Endodermal cell (in vitro differentiated cells): ENCODE measurements around the gene TLR1. TPM values are rescaled to one million over a fixed set of nuclear protein-coding genes. Genes with fewer than 3 reads are reported as not detected.
"Not testable (repeated sequence)": the region's sequence is repeated elsewhere in the genome, so short reads cannot be mapped to it uniquely, and the experiment has no call there.

ENCODE experiments used
- DNase-seq: peaks from one replicate; pipeline ENCODE4 v3.0.0-alpha.2; 2017
- H3K27ac ChIP-seq: 2 replicates; pipeline ENCODE4 v1.5.1; 2013; ENCODE audit warnings: mild to moderate bottlenecking, low read depth, low read length, moderate library complexity
- H3K27me3 ChIP-seq: 2 replicates; pipeline ENCODE4 v1.6.1; 2013; ENCODE audit warnings: mild to moderate bottlenecking, low read length, moderate library complexity; ENCODE audit not compliant: insufficient read depth, control insufficient read depth, poor library complexity, severe bottlenecking
- H3K36me3 ChIP-seq: 2 replicates; pipeline ENCODE4 v1.7.0; 2013; ENCODE audit warnings: mild to moderate bottlenecking, low read length, moderate library complexity; ENCODE audit not compliant: control insufficient read depth, insufficient read depth
- H3K4me1 ChIP-seq: one replicate; pipeline ENCODE4 v1.7.0; 2013; ENCODE audit warnings: low read length; ENCODE audit not compliant: control insufficient read depth, insufficient read depth
- H3K4me3 ChIP-seq: 2 replicates; pipeline ENCODE4 v1.5.1; 2013; ENCODE audit warnings: mild to moderate bottlenecking, low read length, moderate library complexity
- H3K9ac ChIP-seq: 2 replicates; pipeline ENCODE4 v1.6.1; 2013; ENCODE audit warnings: mild to moderate bottlenecking, low read length, moderate library complexity; ENCODE audit not compliant: poor library complexity, severe bottlenecking; ENCODE audit errors: extremely low read depth
- H3K9me3 ChIP-seq: 2 replicates; pipeline ENCODE4 v1.6.1; 2013; ENCODE audit warnings: mild to moderate bottlenecking, low read length, moderate library complexity; ENCODE audit not compliant: control insufficient read depth
- H3K27ac Mint-ChIP-seq: 2 replicates; pipeline ENCODE4 v1.8.0; 2020; ENCODE audit warnings: mixed read lengths
- H3K27me3 Mint-ChIP-seq: 2 replicates; pipeline ENCODE4 v1.8.0; 2021; ENCODE audit warnings: mild to moderate bottlenecking, mixed read lengths; ENCODE audit not compliant: insufficient read depth
- H3K36me3 Mint-ChIP-seq: 2 replicates; pipeline ENCODE4 v1.8.0; 2020; ENCODE audit warnings: low read depth, mixed read lengths
- H3K4me1 Mint-ChIP-seq: 2 replicates; pipeline ENCODE4 v1.8.0; 2020; ENCODE audit warnings: mixed read lengths
- H3K4me3 Mint-ChIP-seq: 2 replicates; pipeline ENCODE4 v1.8.0; 2020; ENCODE audit warnings: mild to moderate bottlenecking, moderate library complexity, mixed read lengths
- H3K9me3 Mint-ChIP-seq: 2 replicates; pipeline ENCODE4 v1.8.0; 2020; ENCODE audit warnings: mild to moderate bottlenecking, mixed read lengths
- WGBS, 2 experiments: methylation state at CpG; one replicate each; pipeline versions ENCODE4 v1.1.5 to v1.1.7; 2013; ENCODE audit warnings: missing lambda C conversion rate in 2 of 2, mixed read lengths in 1 of 2; ENCODE audit not compliant: insufficient coverage in 1 of 2, insufficient read length in 1 of 2; 5-methylcytosine and 5-hydroxymethylcytosine counted together
- total RNA-seq, 2 donors: library from RNA; stranded (reverse); fragmentation: NEBNext Ultra II Directional in 1 of 2; extraction: Animal tissue kit (Norgen Biotek cat#: 25700) in 1 of 2; gene quantifications; 2 replicates in 1 of 2; 3 replicates in 1 of 2; pipeline ENCODE4 v1.2.1, GENCODE V29; 2021
- TF ChIP-seq, protein P1 (sequence below): fragments of 200-600 bp; sonication (generic); conservative IDR thresholded peaks from 2 replicates; pipeline ENCODE4 v1.5.0; 2021; ENCODE audit warnings: antibody characterized with exemption, mild to moderate bottlenecking

Gene TLR1
- total RNA-seq, 2 donors from 2014 or later, result 0.09 TPM; not detected in 1

DNA sequence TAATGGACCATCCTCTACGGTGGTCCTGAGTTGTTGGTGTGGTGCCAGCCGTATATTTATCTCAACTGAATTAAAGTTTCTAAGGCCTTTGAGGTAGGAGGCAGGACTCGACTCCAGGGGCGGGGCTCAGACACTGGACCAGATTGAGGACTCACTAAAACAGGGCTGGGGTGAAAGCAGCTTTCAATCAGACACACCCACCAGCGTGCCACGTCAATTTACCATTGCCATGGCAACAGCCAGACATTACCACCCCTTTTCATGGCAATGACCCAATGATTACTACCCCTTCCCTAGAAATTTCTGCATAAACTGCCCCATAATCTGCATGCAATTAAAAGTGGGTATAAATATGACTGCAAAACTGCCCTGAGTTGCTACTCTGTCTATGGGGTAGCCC lies 6.7 kb upstream of the TLR1 start:
- no peak overlapping the region for H3K4me3 Mint-ChIP-seq
- DNase-seq, result no peak
- H3K27ac Mint-ChIP-seq, result no peak overlapping the region
- no peaks in the 10 kb centered on the region for H3K27me3 ChIP-seq
- H3K36me3 Mint-ChIP-seq, result no peaks in the 10 kb centered on the region
- no peak overlapping the region for H3K9ac ChIP-seq
- H3K27me3 Mint-ChIP-seq, result no peaks in the 10 kb centered on the region
- no peak overlapping the region for H3K4me3 ChIP-seq
- no peaks in the 10 kb centered on the region for H3K9me3 ChIP-seq
- no peaks in the 10 kb centered on the region for H3K36me3 ChIP-seq
- H3K9me3 Mint-ChIP-seq, result peaks cover 9% of the 10 kb centered on the region
- TF ChIP-seq, protein P1, sequence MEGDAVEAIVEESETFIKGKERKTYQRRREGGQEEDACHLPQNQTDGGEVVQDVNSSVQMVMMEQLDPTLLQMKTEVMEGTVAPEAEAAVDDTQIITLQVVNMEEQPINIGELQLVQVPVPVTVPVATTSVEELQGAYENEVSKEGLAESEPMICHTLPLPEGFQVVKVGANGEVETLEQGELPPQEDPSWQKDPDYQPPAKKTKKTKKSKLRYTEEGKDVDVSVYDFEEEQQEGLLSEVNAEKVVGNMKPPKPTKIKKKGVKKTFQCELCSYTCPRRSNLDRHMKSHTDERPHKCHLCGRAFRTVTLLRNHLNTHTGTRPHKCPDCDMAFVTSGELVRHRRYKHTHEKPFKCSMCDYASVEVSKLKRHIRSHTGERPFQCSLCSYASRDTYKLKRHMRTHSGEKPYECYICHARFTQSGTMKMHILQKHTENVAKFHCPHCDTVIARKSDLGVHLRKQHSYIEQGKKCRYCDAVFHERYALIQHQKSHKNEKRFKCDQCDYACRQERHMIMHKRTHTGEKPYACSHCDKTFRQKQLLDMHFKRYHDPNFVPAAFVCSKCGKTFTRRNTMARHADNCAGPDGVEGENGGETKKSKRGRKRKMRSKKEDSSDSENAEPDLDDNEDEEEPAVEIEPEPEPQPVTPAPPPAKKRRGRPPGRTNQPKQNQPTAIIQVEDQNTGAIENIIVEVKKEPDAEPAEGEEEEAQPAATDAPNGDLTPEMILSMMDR, result no peak
- H3K4me1 Mint-ChIP-seq, result no peaks in the 10 kb centered on the region
- no peak overlapping the region for H3K27ac ChIP-seq
- WGBS, 2 experiments, result 91 to 100% methylated on average over 3 to 6 of the region's 6 CpGs
- no peaks in the 10 kb centered on the region for H3K4me1 ChIP-seq

DNA sequence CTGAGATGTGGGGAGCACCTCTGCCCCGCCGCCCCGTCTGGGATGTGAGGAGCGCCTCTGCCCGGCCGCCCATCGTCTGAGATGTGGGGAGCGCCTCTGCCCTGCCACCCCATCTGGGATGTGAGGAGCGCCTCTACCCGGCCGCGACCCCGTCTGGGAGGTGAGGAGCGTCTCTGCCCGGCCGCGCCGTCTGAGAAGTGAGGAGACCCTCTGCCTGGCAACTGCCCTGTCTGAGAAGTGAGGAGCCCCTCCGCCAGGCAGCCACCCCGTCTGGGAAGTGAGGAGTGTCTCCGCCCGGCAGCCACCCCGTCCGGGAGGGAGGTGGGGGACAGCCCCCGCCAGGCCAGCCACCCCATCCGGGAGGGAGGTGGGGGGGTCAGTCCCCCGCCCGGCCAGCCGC lies 2.9 kb upstream of the TLR1 start:
- not testable (repeated sequence) for H3K36me3 ChIP-seq, H3K36me3 Mint-ChIP-seq, H3K4me1 ChIP-seq, H3K27me3 ChIP-seq, H3K27ac Mint-ChIP-seq, H3K27me3 Mint-ChIP-seq, H3K9ac ChIP-seq, DNase-seq, H3K4me3 Mint-ChIP-seq, H3K4me3 ChIP-seq, H3K4me1 Mint-ChIP-seq, H3K27ac ChIP-seq, H3K9me3 ChIP-seq
- H3K9me3 Mint-ChIP-seq, result peaks cover 23% of the 10 kb centered on the region
- 93 to 96% methylated on average over 12 to 29 of the region's 29 CpGs for WGBS, 2 experiments

DNA sequence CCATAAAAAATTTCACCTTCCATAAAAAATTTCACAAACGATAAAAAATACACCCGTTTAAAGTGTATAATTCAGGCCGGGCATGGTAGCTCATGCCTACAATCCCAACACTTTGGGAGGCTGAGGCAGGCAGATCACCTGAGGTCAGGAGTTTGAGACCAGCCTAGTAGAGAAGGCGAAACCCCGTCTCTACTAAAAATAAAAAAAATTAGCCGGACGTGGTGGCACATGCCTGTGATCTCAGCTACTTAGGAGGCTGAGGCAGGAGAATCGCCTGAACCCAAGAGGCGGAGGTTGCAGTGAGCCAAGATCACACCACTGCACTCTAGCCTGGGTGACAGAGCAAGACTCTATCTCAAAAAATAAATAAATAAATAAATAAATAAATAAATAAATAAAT lies 1.7 kb upstream of the TLR1 start:
- not testable (repeated sequence) for H3K9me3 ChIP-seq, H3K4me3 ChIP-seq, H3K4me3 Mint-ChIP-seq, DNase-seq, H3K4me1 ChIP-seq, H3K27me3 ChIP-seq, H3K27me3 Mint-ChIP-seq, H3K36me3 ChIP-seq, H3K36me3 Mint-ChIP-seq, H3K9ac ChIP-seq, H3K27ac Mint-ChIP-seq, H3K4me1 Mint-ChIP-seq, H3K27ac ChIP-seq
- H3K9me3 Mint-ChIP-seq, result peaks cover 30% of the 10 kb centered on the region
- 89 to 92% methylated on average over 6 to 9 of the region's 9 CpGs for WGBS, 2 experiments

DNA sequence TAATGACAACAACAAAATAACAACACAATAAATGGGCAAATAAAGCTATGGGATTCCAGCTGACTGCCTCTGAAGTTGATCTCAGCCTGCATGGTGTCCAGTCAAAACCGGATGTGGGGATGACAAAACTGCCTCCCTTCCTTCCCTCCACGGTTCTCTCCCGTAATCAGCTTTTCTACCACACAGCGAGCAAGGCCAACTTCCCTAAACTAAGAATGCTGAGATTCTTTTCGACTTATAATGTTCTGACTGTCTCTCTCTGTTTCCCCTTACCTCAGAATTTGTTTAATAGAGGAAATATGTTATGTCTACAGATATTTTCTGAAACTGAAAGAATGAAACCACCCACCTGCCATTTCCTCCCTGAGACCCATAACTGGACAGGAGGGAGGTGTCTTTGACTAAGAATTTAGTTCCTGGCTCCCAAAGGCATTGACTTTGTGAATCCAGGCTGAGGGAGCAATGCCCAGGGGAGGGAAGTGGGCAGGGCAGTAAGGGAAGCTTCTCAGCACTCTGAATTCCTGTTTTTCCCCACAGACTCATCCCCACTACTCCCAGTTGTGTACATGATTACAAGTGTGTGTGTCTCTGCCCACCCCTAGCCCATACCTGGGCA lies 1.0 kb upstream of the TLR1 start:
- DNase-seq, result no peak
- H3K9ac ChIP-seq, result no peak overlapping the region
- H3K27ac Mint-ChIP-seq, result no peak overlapping the region
- no peak overlapping the region for H3K27ac ChIP-seq
- no peak overlapping the region for H3K4me3 ChIP-seq
- 83 to 95% methylated on average over 4 to 5 of the region's 5 CpGs for WGBS, 2 experiments
- no peaks in the 10 kb centered on the region for H3K4me1 ChIP-seq
- no peak overlapping the region for H3K4me3 Mint-ChIP-seq
- H3K27me3 Mint-ChIP-seq, result no peaks in the 10 kb centered on the region
- no peaks in the 10 kb centered on the region for H3K27me3 ChIP-seq
- peaks cover 33% of the 10 kb centered on the region for H3K9me3 Mint-ChIP-seq
- no peaks in the 10 kb centered on the region for H3K9me3 ChIP-seq
- TF ChIP-seq, protein P1, result no peak
- H3K36me3 Mint-ChIP-seq, result no peaks in the 10 kb centered on the region
- no peaks in the 10 kb centered on the region for H3K36me3 ChIP-seq
- H3K4me1 Mint-ChIP-seq, result no peaks in the 10 kb centered on the region
